B cell (primary cell): ENCODE results near the gene NFYC. TPM values are rescaled to one million over a fixed set of nuclear protein-coding genes. Genes with fewer than 3 reads are reported as not detected.

Source experiments
- ATAC-seq: fragments of 200-7000 bp; cut with Tn5 transposase; one replicate; pipeline ENCODE4 v1.10.0; 2021; ENCODE audit warnings: low read depth, mild to moderate bottlenecking, moderate number of reproducible peaks, moderate library complexity
- CTCF ChIA-PET: fragments of 350-600 bp; sonication (Branson Sonifier 250); formaldehyde crosslinking; loops from one replicate; lab custom pipeline; 2021; ENCODE audit warnings: antibody characterized with exemption, inconsistent platforms; lab: Charles Lee
- POLR2A ChIA-PET: fragments of 350-600 bp; sonication (Branson Sonifier 250); formaldehyde crosslinking; loops from one replicate; lab custom pipeline; 2021; ENCODE audit warnings: antibody characterized with exemption; lab: Charles Lee
- DNase-seq: peaks from one replicate; pipeline ENCODE4 v3.0.0; 2013
- H2AFZ ChIP-seq: 2 replicates; pipeline ENCODE4 v1.6.1; 2012; ENCODE audit warnings: mild to moderate bottlenecking, low read depth, low read length; ENCODE audit not compliant: insufficient read depth, poor library complexity, severe bottlenecking
- H3K27ac ChIP-seq, 2 donors: 1 replicate in 1 of 2; 2 replicates in 1 of 2; pipeline ENCODE4 v1.5.1; 2012 to 2013; ENCODE audit warnings: low read length in 2 of 2, mild to moderate bottlenecking in 2 of 2, moderate library complexity in 1 of 2
- H3K27me3 ChIP-seq, 4 experiments: fragments of 200-600 bp in 1 of 4; sonication (generic) in 1 of 4; replicated peaks in 1 of 4; 1 replicate in 2 of 4; 2 replicates in 2 of 4; pipeline versions ENCODE4 v1.6.1 to v1.7.0; 2013 to 2016; ENCODE audit warnings: low read length in 3 of 4, mild to moderate bottlenecking in 2 of 4, mixed read lengths in 1 of 4, moderate library complexity in 1 of 4; ENCODE audit not compliant: insufficient read depth in 4 of 4, control insufficient read depth in 3 of 4; ENCODE audit errors: control extremely low read depth in 1 of 4
- H3K36me3 ChIP-seq, 2 experiments: replicated peaks in 1 of 2; 1 replicate in 1 of 2; 2 replicates in 1 of 2; pipeline versions ENCODE4 v1.6.1 to v1.7.1; 2013; ENCODE audit warnings: low read length in 1 of 2; ENCODE audit not compliant: insufficient read depth in 2 of 2, control insufficient read depth in 1 of 2; ENCODE audit errors: control extremely low read depth in 1 of 2, extremely low read depth in 1 of 2
- H3K4me1 ChIP-seq, 2 donors: fragments of 200-600 bp in 1 of 2; sonication (generic) in 1 of 2; 1 replicate in 1 of 2; 2 replicates in 1 of 2; pipeline versions ENCODE4 v1.5.1 to v1.6.1; 2013 to 2017; ENCODE audit warnings: low read length in 2 of 2; ENCODE audit not compliant: control insufficient read depth in 2 of 2, insufficient read depth in 2 of 2
- H3K4me2 ChIP-seq: replicated peaks from 2 replicates; pipeline ENCODE3; 2012; ENCODE audit warnings: mild to moderate bottlenecking, low read depth, low read length; ENCODE audit not compliant: poor library complexity, severe bottlenecking
- H3K4me3 ChIP-seq, 5 experiments: fragments of 200-600 bp in 1 of 5; sonication (generic) in 1 of 5; 1 replicate in 3 of 5; 2 replicates in 2 of 5; pipeline versions ENCODE4 v1.5.1 to v1.7.0; 2011 to 2016; ENCODE audit warnings: low read length in 4 of 5, mild to moderate bottlenecking in 4 of 5, low read depth in 2 of 5, control low read depth in 1 of 5, moderate library complexity in 1 of 5; ENCODE audit not compliant: insufficient read depth in 1 of 5; ENCODE audit errors: control extremely low read depth in 1 of 5, extremely low read depth in 1 of 5
- H3K79me2 ChIP-seq: fragments of 200-600 bp; sonication (generic); one replicate; pipeline ENCODE4 v1.6.0; 2016; ENCODE audit warnings: low read length; ENCODE audit not compliant: control insufficient read depth, insufficient read depth
- H3K9ac ChIP-seq: fragments of 200-600 bp; sonication (generic); 2 replicates; pipeline ENCODE4 v1.6.1; 2017; ENCODE audit warnings: mild to moderate bottlenecking, low read length, moderate library complexity
- H3K9me3 ChIP-seq, 3 donors: one replicate each; pipeline versions ENCODE4 v1.6.1 to v1.7.1; 2013; ENCODE audit warnings: low read length in 2 of 3; ENCODE audit not compliant: control insufficient read depth in 2 of 3, insufficient read depth in 1 of 3; ENCODE audit errors: control extremely low read depth in 1 of 3
- H4K20me1 ChIP-seq: 2 replicates; pipeline ENCODE4 v1.6.0; 2012; ENCODE audit warnings: mild to moderate bottlenecking, low read length; ENCODE audit not compliant: insufficient read depth, control insufficient read depth, poor library complexity, severe bottlenecking
- H3K27ac Mint-ChIP-seq: one replicate; pipeline ENCODE4 v1.8.0; 2021; ENCODE audit warnings: mixed read lengths
- H3K27me3 Mint-ChIP-seq: one replicate; pipeline ENCODE4 v1.8.0; 2021; ENCODE audit warnings: mixed read lengths
- H3K4me1 Mint-ChIP-seq: one replicate; pipeline ENCODE4 v1.8.0; 2021; ENCODE audit warnings: mixed read lengths
- H3K4me3 Mint-ChIP-seq: one replicate; pipeline ENCODE4 v1.8.0; 2021; ENCODE audit warnings: mixed read lengths
- H3K9me3 Mint-ChIP-seq: one replicate; pipeline ENCODE4 v1.8.0; 2022; ENCODE audit warnings: mixed read lengths; ENCODE audit not compliant: insufficient read depth
- EZH2 ChIP-seq: IDR thresholded peaks from 2 replicates; pipeline ENCODE4 v1.6.1; 2012; ENCODE audit warnings: borderline replicate concordance, low read depth, mild to moderate bottlenecking, moderate library complexity, low read length; ENCODE audit not compliant: insufficient read depth, poor library complexity, severe bottlenecking
- WGBS: methylation state at CpG from one replicate; pipeline ENCODE4 v1.1.5; 2013; ENCODE audit warnings: missing lambda C conversion rate; ENCODE audit not compliant: insufficient coverage; 5-methylcytosine and 5-hydroxymethylcytosine counted together
- intact Hi-C: fragments of 100-400 bp; cut with micrococcal nuclease; formaldehyde crosslinking; loops from one replicate; pipeline ENCODE4 v1.10.0; 2022
- polyA plus RNA-seq: library from polyadenylated mRNA; depleted of rRNA; stranded (reverse); fragments of >200 nt; gene quantifications from 2 replicates; pipeline ENCODE4 v1.2.3, GENCODE V29; 2012
- total RNA-seq, 2 donors: library from RNA; stranded (reverse); fragments of 120-200 nt in 1 of 2; gene quantifications; 1 replicate in 1 of 2; 2 replicates in 1 of 2; pipeline versions ENCODE4 v1.2.3 to v1.2.4, GENCODE V29; 2013 to 2022
- TF ChIP-seq, protein P1 (sequence below): fragments of 200-600 bp; IDR thresholded peaks from one replicate; pipeline ENCODE4 v1.8.0; 2022; ENCODE audit warnings: antibody characterized with exemption, mild to moderate bottlenecking

The NFYC gene
- total and polyA plus RNA-seq, 2 donors (not counting 1 experiment from before 2014, with no cell fraction given) = 88.7 to 123 TPM

GRCh38 chr1:40798366-40799281 is 107.1 kb downstream of the NFYC start:
- Histone ChIP-seq H2AFZ (no peak overlapping the region), H3K9me3 (no peaks in the 10 kb centered on the region), H3K27ac (no peak overlapping the region), H3K4me2 (no peak overlapping the region), H3K4me3 (no peak overlapping the region), H3K9ac (no peak overlapping the region), H3K27me3 (no peaks in the 10 kb centered on the region), H4K20me1 (no peaks in the 10 kb centered on the region), H3K36me3 (no peaks in the 10 kb centered on the region), H3K4me1 (peaks cover 17 to 43% of the 10 kb centered on the region in 2 donors), H3K79me2 (no peaks in the 10 kb centered on the region)
- Mint-ChIP-seq H3K4me1 (peaks cover 37% of the 10 kb centered on the region), H3K27ac (no peak overlapping the region), H3K27me3 (no peaks in the 10 kb centered on the region), H3K4me3 (no peak overlapping the region), H3K9me3 (no peaks in the 10 kb centered on the region)
- intact Hi-C loops = no loop called here
- TF ChIP-seq, protein P1, sequence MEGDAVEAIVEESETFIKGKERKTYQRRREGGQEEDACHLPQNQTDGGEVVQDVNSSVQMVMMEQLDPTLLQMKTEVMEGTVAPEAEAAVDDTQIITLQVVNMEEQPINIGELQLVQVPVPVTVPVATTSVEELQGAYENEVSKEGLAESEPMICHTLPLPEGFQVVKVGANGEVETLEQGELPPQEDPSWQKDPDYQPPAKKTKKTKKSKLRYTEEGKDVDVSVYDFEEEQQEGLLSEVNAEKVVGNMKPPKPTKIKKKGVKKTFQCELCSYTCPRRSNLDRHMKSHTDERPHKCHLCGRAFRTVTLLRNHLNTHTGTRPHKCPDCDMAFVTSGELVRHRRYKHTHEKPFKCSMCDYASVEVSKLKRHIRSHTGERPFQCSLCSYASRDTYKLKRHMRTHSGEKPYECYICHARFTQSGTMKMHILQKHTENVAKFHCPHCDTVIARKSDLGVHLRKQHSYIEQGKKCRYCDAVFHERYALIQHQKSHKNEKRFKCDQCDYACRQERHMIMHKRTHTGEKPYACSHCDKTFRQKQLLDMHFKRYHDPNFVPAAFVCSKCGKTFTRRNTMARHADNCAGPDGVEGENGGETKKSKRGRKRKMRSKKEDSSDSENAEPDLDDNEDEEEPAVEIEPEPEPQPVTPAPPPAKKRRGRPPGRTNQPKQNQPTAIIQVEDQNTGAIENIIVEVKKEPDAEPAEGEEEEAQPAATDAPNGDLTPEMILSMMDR = no peak
- TF ChIP-seq EZH2 = no peak
- ATAC-seq (no peak), DNase-seq (no peak)
- ChIA-PET POLR2A (no interaction called here), CTCF (interaction anchor here (1.7 to 3.1 kb wide), 2 partner anchors 24 to 26 kb away, joined by 5 to 15 read pairs; no protein-coding TSS in a partner anchor)
- WGBS = 98% methylated on average over 7 of the region's 8 CpGs

GRCh38 chr1:40799351-40799867 is 107.9 kb downstream of the NFYC start:
- Mint-ChIP-seq H3K27ac (no peak overlapping the region), H3K4me1 (peaks cover 43% of the 10 kb centered on the region), H3K9me3 (no peaks in the 10 kb centered on the region), H3K27me3 (no peaks in the 10 kb centered on the region), H3K4me3 (no peak overlapping the region)
- no peak overlapping the region for H3K9ac ChIP-seq
- no peak overlapping the region for H3K4me3 ChIP-seq
- intact Hi-C loops = no loop called here
- H3K79me2 ChIP-seq = no peaks in the 10 kb centered on the region
- DNase-seq (no peak), ATAC-seq (no peak)
- POLR2A ChIA-PET = no interaction called here
- H3K4me1 ChIP-seq = peaks cover 18 to 51% of the 10 kb centered on the region in 2 donors
- H3K36me3 ChIP-seq = no peaks in the 10 kb centered on the region
- WGBS = 75% methylated on average over 9 of the region's 9 CpGs
- H3K27ac ChIP-seq = no peak overlapping the region
- CTCF ChIA-PET = interaction anchor here (3.1 kb wide), 1 partner anchor 25 kb away, joined by 15 read pairs; no protein-coding TSS in a partner anchor
- no peaks in the 10 kb centered on the region for H4K20me1 ChIP-seq
- no peaks in the 10 kb centered on the region for H3K27me3 ChIP-seq
- no peak overlapping the region for H3K4me2 ChIP-seq
- TF ChIP-seq, protein P1 = no peak
- TF ChIP-seq EZH2 = no peak
- H3K9me3 ChIP-seq = no peaks in the 10 kb centered on the region
- H2AFZ ChIP-seq = no peak overlapping the region
